HCT116 (cell line): ENCODE results near the gene WDPCP.

Experiments
- CTCF ChIP-seq, 3 experiments: fragments of 200-600 bp in 1 of 3; sonication (generic) in 1 of 3; IDR thresholded peaks in 2 of 3; conservative IDR thresholded peaks in 1 of 3; 2 replicates each; pipeline ENCODE4 v1.5.1; 2012 to 2017; ENCODE audit warnings: low read depth in 2 of 3, low read length in 2 of 3, antibody characterized with exemption in 1 of 3, borderline replicate concordance in 1 of 3, control low read depth in 1 of 3, mild to moderate bottlenecking in 1 of 3, mixed read lengths in 1 of 3, mixed run types in 1 of 3, moderate library complexity in 1 of 3; ENCODE audit not compliant: insufficient read depth in 1 of 3
- EZH2 ChIP-seq: fragments of 200-600 bp; sonication (generic); IDR thresholded peaks from 2 replicates; pipeline ENCODE4 v1.6.1; 2017; ENCODE audit warnings: antibody characterized with exemption, mixed run types
- MAX ChIP-seq: IDR thresholded peaks from 2 replicates; pipeline ENCODE4 v1.6.1; 2012
- POLR2A ChIP-seq: IDR thresholded peaks from 2 replicates; pipeline ENCODE4 v1.7.0; 2011; ENCODE audit warnings: borderline replicate concordance; ENCODE audit not compliant: insufficient read depth, insufficient read length; ENCODE audit errors: extremely low read depth
- POLR2AphosphoS5 ChIP-seq: IDR thresholded peaks from 2 replicates; pipeline ENCODE4 v1.6.1; 2011; ENCODE audit warnings: mild to moderate bottlenecking, low read depth, low read length, moderate library complexity
- SIN3A ChIP-seq: IDR thresholded peaks from 2 replicates; pipeline ENCODE4 v1.6.1; 2012; ENCODE audit warnings: low read depth
- TCF7L2 ChIP-seq: IDR thresholded peaks from 2 replicates; pipeline ENCODE4 v1.7.0; 2011; ENCODE audit warnings: borderline replicate concordance, inconsistent platforms; ENCODE audit not compliant: insufficient read depth, insufficient read length; ENCODE audit errors: extremely low read depth
- TF ChIP-seq, protein P1 (sequence below): IDR thresholded peaks from 2 replicates; pipeline ENCODE4 v1.6.1; 2011; ENCODE audit warnings: mild to moderate bottlenecking, low read length, moderate library complexity; ENCODE audit not compliant: insufficient replicate concordance; ENCODE audit errors: extremely low read depth
- TF ChIP-seq, protein P2 (sequence below): IDR thresholded peaks from 2 replicates; pipeline ENCODE4 v1.6.1; 2012; ENCODE audit warnings: low read depth

DNA sequence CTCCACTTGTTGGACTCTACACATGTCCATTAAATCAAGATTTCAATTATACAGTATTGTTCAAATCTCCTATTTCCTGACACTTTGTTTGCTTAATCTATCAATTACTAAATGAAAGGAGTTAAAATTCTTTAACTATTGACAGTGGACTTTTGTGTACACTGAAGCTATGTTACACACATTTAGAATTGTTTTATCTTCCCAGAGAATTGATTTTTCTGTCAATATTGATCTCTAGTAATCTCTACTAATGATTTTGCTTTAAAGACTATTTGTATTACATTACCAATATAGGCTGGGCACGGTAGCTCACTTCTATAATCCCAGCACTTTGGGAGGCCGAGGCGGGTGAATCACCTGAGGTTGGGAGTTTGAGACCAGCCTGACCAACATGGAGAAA lies 215.7 kb downstream of the WDPCP start:
- TF ChIP-seq SIN3A (no peak), CTCF (IDR thresholded peaks at IDR 0.05 in 2 of 3, conservative IDR thresholded peaks at IDR 0.05 in 1 of 3; ENCODE audit: borderline replicate concordance in 1 of 3, insufficient read depth in 1 of 3, low read depth in 2 of 3, low read length in 2 of 3) (no peak), POLR2AphosphoS5 (no peak), EZH2 (no peak), POLR2A (no peak), MAX (no peak), TCF7L2 (no peak)
- TF ChIP-seq, protein P1, sequence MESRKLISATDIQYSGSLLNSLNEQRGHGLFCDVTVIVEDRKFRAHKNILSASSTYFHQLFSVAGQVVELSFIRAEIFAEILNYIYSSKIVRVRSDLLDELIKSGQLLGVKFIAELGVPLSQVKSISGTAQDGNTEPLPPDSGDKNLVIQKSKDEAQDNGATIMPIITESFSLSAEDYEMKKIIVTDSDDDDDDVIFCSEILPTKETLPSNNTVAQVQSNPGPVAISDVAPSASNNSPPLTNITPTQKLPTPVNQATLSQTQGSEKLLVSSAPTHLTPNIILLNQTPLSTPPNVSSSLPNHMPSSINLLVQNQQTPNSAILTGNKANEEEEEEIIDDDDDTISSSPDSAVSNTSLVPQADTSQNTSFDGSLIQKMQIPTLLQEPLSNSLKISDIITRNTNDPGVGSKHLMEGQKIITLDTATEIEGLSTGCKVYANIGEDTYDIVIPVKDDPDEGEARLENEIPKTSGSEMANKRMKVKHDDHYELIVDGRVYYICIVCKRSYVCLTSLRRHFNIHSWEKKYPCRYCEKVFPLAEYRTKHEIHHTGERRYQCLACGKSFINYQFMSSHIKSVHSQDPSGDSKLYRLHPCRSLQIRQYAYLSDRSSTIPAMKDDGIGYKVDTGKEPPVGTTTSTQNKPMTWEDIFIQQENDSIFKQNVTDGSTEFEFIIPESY: no peak
- TF ChIP-seq, protein P2, sequence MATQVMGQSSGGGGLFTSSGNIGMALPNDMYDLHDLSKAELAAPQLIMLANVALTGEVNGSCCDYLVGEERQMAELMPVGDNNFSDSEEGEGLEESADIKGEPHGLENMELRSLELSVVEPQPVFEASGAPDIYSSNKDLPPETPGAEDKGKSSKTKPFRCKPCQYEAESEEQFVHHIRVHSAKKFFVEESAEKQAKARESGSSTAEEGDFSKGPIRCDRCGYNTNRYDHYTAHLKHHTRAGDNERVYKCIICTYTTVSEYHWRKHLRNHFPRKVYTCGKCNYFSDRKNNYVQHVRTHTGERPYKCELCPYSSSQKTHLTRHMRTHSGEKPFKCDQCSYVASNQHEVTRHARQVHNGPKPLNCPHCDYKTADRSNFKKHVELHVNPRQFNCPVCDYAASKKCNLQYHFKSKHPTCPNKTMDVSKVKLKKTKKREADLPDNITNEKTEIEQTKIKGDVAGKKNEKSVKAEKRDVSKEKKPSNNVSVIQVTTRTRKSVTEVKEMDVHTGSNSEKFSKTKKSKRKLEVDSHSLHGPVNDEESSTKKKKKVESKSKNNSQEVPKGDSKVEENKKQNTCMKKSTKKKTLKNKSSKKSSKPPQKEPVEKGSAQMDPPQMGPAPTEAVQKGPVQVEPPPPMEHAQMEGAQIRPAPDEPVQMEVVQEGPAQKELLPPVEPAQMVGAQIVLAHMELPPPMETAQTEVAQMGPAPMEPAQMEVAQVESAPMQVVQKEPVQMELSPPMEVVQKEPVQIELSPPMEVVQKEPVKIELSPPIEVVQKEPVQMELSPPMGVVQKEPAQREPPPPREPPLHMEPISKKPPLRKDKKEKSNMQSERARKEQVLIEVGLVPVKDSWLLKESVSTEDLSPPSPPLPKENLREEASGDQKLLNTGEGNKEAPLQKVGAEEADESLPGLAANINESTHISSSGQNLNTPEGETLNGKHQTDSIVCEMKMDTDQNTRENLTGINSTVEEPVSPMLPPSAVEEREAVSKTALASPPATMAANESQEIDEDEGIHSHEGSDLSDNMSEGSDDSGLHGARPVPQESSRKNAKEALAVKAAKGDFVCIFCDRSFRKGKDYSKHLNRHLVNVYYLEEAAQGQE: no peak
